ENCODE results near the gene CFAP61. TPM values are rescaled to one million over a fixed set of nuclear protein-coding genes. Genes with fewer than 3 reads are reported as not detected.

Gene CFAP61
- total and polyA plus RNA-seq, 9 of the 15 experiments (the other 6 are each of a cell fraction or from before 2014, with no cell fraction given): 0.11 TPM; not detected in 8

- TF ChIP-seq TAF15 (IDR thresholded peaks at IDR 0.05; ENCODE audit: low read depth, low read length) (no peak), ETV5 (CRISPR knock-in tag; IDR thresholded peaks at IDR 0.05; ENCODE audit: low read depth) (no peak), HINFP (tag; conservative IDR thresholded peaks at IDR 0.05; ENCODE audit: low read depth) (no peak), HCFC1 (IDR thresholded peaks at IDR 0.05; ENCODE audit: low read depth, low read length) (no peak), ZNF311 (CRISPR knock-in tag; IDR thresholded peaks at IDR 0.05) (no peak), POLR2A (conservative IDR thresholded peaks at IDR 0.05) (no peak)
Observed at GRCh38 chr20:20167698-20168097, 115.4 kb downstream of the CFAP61 start (continued).

- POLR2A ChIA-PET: no interaction called here
- Histone ChIP-seq H3K9ac (ENCODE audit: insufficient read depth in 1 of 2, low read depth in 2 of 2, low read length in 2 of 2) (no peak overlapping the region), H3K9me1 (ENCODE audit: control insufficient read depth, insufficient read depth, low read length) (no peaks in the 10 kb centered on the region), H3K4me3 (no peak overlapping the region), H3K4me2 (ENCODE audit: insufficient read depth, low read length) (no peak overlapping the region), H3K79me2 (ENCODE audit: control insufficient read depth, insufficient read depth, low read length) (no peaks in the 10 kb centered on the region), H3K4me1 (replicated peaks in 1 of 2; ENCODE audit: control insufficient read depth in 2 of 2, insufficient read depth in 2 of 2, low read length in 2 of 2) (no peaks in the 10 kb centered on the region), H4K20me1 (replicated peaks; ENCODE audit: control insufficient read depth, insufficient read depth, low read length) (no peaks in the 10 kb centered on the region), H2AFZ (ENCODE audit: low read depth, low read length) (no peak overlapping the region), H3K27ac (ENCODE audit: extremely low read depth, low read depth, low read length) (no peak overlapping the region), H3K9me3 (replicated peaks; ENCODE audit: control insufficient read depth, insufficient read depth, low read depth, low read length) (no peaks in the 10 kb centered on the region), H3K27me3 (ENCODE audit: control insufficient read depth in 2 of 2, insufficient read depth in 2 of 2, low read length in 2 of 2) (no peaks in the 10 kb centered on the region), H3K36me3 (ENCODE audit: control insufficient read depth, insufficient read depth, low read length) (no peaks in the 10 kb centered on the region)
- intact Hi-C loops (cut with micrococcal nuclease) (no loop called here), in situ Hi-C loops (cut with MboI) (no loop called here)
- DNase-seq (ENCODE audit: extremely low read depth in 1 of 4, low spot score in 3 of 4) (no peak), FAIRE-seq (no peak), ATAC-seq (no peak)
- CTCF ChIA-PET (ENCODE audit: low intra/inter-chr PET ratio): no interaction called here
- BruUV-seq (replicated peaks): no TSS peak
- 0% methylated on average over 1 of the region's 1 CpG for WGBS (ENCODE audit: insufficient coverage, low coverage, missing lambda C conversion rate)
- TF ChIP-seq U2AF2 (optimal IDR thresholded peaks at IDR 0.05; ENCODE audit: low read depth, low read length): no peak
- TF ChIP-seq EP400 (IDR thresholded peaks at IDR 0.05): no peak
- TF ChIP-seq REST (IDR thresholded peaks at IDR 0.05; ENCODE audit: borderline replicate concordance): no peak
- TF ChIP-seq REST (CRISPR knock-in tag; IDR thresholded peaks at IDR 0.05; ENCODE audit: low read depth): no peak
- no peak for TF ChIP-seq RBFOX2 (IDR thresholded peaks at IDR 0.05; ENCODE audit: low read depth, low read length)
Observed at GRCh38 chr20:20173254-20173653, 120.9 kb downstream of the CFAP61 start.
